K562 (cell line): ENCODE results near the gene KIF6. TPM values are rescaled to one million over a fixed set of nuclear protein-coding genes. Genes with fewer than 3 reads are reported as not detected.

ENCODE experiments used
- ATAC-seq: fragments of 200-7000 bp; cut with Tn5 transposase; 3 replicates; pipeline ENCODE4 v1.9.1; 2020; ENCODE audit warnings: moderate library complexity
- BruUV-seq: library from RNA; stranded (reverse); fragments of 400-500 nt; replicated peaks from 2 replicates; lab custom pipeline; 2021; lab: Mats Ljungman, UMichigan
- CTCF ChIA-PET: fragments of 300-600 bp; formaldehyde crosslinking; extraction: SDS; loops from one replicate; lab custom pipeline; 2021; ENCODE audit warnings: low intra/inter-chr PET ratio; lab: Yijun Ruan, JAX
- POLR2A ChIA-PET: fragments of 300-600, 350-650 bp; sonication (Branson Sonifier 250); formaldehyde crosslinking; extraction: SDS; loops from one replicate; lab custom pipeline; 2021; ENCODE audit warnings: antibody characterized with exemption, inconsistent platforms; lab: Yijun Ruan, JAX
- DNase-seq, 4 experiments: peaks; one replicate each; pipeline versions ENCODE4 v3.0.0 to v3.0.0-alpha.2; 2011 to 2018; ENCODE audit warnings: low spot score in 3 of 4, mixed read lengths in 3 of 4; ENCODE audit errors: extremely low read depth in 1 of 4
- FAIRE-seq: peaks from 2 replicates; lab custom pipeline; 2011; peaks lifted over from hg19 to GRCh38; lab: Jason Lieb, UNC
- H2AFZ ChIP-seq: 2 replicates; pipeline ENCODE4 v1.6.0; 2011; ENCODE audit warnings: low read depth, low read length, control low read depth, inconsistent platforms
- H3K27ac ChIP-seq: fragments of 200-600 bp; 3 replicates; pipeline ENCODE4 v1.8.0; 2011; ENCODE audit warnings: low read depth, mild to moderate bottlenecking, control low read depth, inconsistent platforms, low read length, moderate library complexity, mixed read lengths; ENCODE audit errors: extremely low read depth
- H3K27me3 ChIP-seq, 2 experiments: fragments of 300-600 bp in 1 of 2; 2 replicates in 1 of 2; 3 replicates in 1 of 2; pipeline versions ENCODE4 v1.6.0 to v1.8.0; 2011; ENCODE audit warnings: inconsistent platforms in 2 of 2, low read length in 2 of 2, mild to moderate bottlenecking in 1 of 2, mixed read lengths in 1 of 2, moderate library complexity in 1 of 2; ENCODE audit not compliant: control insufficient read depth in 2 of 2, insufficient read depth in 2 of 2
- H3K36me3 ChIP-seq: fragments of 300-600 bp; 3 replicates; pipeline ENCODE4 v1.8.0; 2011; ENCODE audit warnings: mild to moderate bottlenecking, low read length, inconsistent platforms; ENCODE audit not compliant: control insufficient read depth, insufficient read depth
- H3K4me1 ChIP-seq, 2 experiments: fragments of 200-600 bp in 1 of 2; replicated peaks in 1 of 2; 2 replicates in 1 of 2; 3 replicates in 1 of 2; pipeline versions ENCODE4 v1.5.1 to v1.8.0; 2011; ENCODE audit warnings: inconsistent platforms in 2 of 2, low read length in 2 of 2, mild to moderate bottlenecking in 1 of 2, mixed read lengths in 1 of 2, moderate library complexity in 1 of 2; ENCODE audit not compliant: control insufficient read depth in 2 of 2, insufficient read depth in 2 of 2
- H3K4me2 ChIP-seq: 2 replicates; pipeline ENCODE4 v1.6.1; 2011; ENCODE audit warnings: low read length, control low read depth, inconsistent platforms, mixed read lengths; ENCODE audit not compliant: insufficient read depth
- H3K4me3 ChIP-seq: fragments of 200-600 bp; sonication (generic), shearing (Covaris generic); 2 replicates; pipeline ENCODE4 v1.5.1; 2016; ENCODE audit warnings: control low read depth, inconsistent platforms
- H3K79me2 ChIP-seq: fragments of 200-600 bp; 3 replicates; pipeline ENCODE4 v1.8.0; 2011; ENCODE audit warnings: low read length, inconsistent platforms; ENCODE audit not compliant: control insufficient read depth, insufficient read depth
- H3K9ac ChIP-seq, 2 experiments: 2 replicates each; pipeline versions ENCODE4 v1.6.0 to v1.6.1; 2011; ENCODE audit warnings: low read depth in 2 of 2, low read length in 2 of 2, control low read depth in 1 of 2, inconsistent platforms in 1 of 2, mild to moderate bottlenecking in 1 of 2, mixed read lengths in 1 of 2; ENCODE audit not compliant: insufficient read depth in 1 of 2
- H3K9me1 ChIP-seq: one replicate; pipeline ENCODE4 v1.6.0; 2011; ENCODE audit warnings: inconsistent platforms, mild to moderate bottlenecking, low read length, moderate library complexity; ENCODE audit not compliant: control insufficient read depth, insufficient read depth
- H3K9me3 ChIP-seq: replicated peaks from 2 replicates; pipeline ENCODE4 v1.5.1; 2011; ENCODE audit warnings: low read depth, low read length, inconsistent platforms; ENCODE audit not compliant: control insufficient read depth, insufficient read depth
- H4K20me1 ChIP-seq: replicated peaks from 2 replicates; pipeline ENCODE4 v1.6.1; 2011; ENCODE audit warnings: low read length, inconsistent platforms, mixed read lengths; ENCODE audit not compliant: control insufficient read depth, insufficient read depth
- ARID2 ChIP-seq: fragments of 450-650 bp; IDR thresholded peaks from 2 replicates; pipeline ENCODE4 v1.6.1; 2017; ENCODE audit warnings: antibody characterized with exemption, mild to moderate bottlenecking
- BRD4 ChIP-seq: fragments of 200-600 bp; sonication (generic); IDR thresholded peaks from 2 replicates; pipeline ENCODE4 v1.6.1; 2017; ENCODE audit warnings: inconsistent platforms
- DEAF1 ChIP-seq: fragments of 450-650 bp; formaldehyde crosslinking; IDR thresholded peaks from 2 replicates; pipeline ENCODE4 v1.4.0; 2020; ENCODE audit warnings: mild to moderate bottlenecking, moderate library complexity
- EZH2 ChIP-seq: IDR thresholded peaks from 2 replicates; pipeline ENCODE4 v1.6.1; 2012; ENCODE audit warnings: low read depth, mild to moderate bottlenecking, inconsistent platforms, low read length, borderline replicate concordance
- MAFF ChIP-seq: IDR thresholded peaks from 2 replicates; pipeline ENCODE4 v1.6.1; 2012; ENCODE audit warnings: low read length, improper control_type of control experiment
- RBM25 ChIP-seq: fragments of 200-400 bp; formaldehyde crosslinking; IDR thresholded peaks from 2 replicates; pipeline ENCODE4 v1.6.1; 2018; ENCODE audit warnings: low read length, low read depth, moderate library complexity; ENCODE audit not compliant: severe bottlenecking
- SRSF9 ChIP-seq: fragments of 200-400 bp; formaldehyde crosslinking; IDR thresholded peaks from 2 replicates; pipeline ENCODE4 v1.6.1; 2017; ENCODE audit warnings: low read depth, low read length, borderline replicate concordance
- U2AF2 ChIP-seq: fragments of 200-400 bp; formaldehyde crosslinking; optimal IDR thresholded peaks from 2 replicates; pipeline ENCODE3; 2017; ENCODE audit warnings: low read depth, mild to moderate bottlenecking, low read length
- ZNF224 ChIP-seq: sonication (generic); formaldehyde crosslinking; IDR thresholded peaks from 2 replicates; pipeline ENCODE4 v1.8.0; 2022; ENCODE audit warnings: mild to moderate bottlenecking, missing genetic modification reagents
- ZNF316 ChIP-seq: fragments of 450-650 bp; IDR thresholded peaks from 2 replicates; pipeline ENCODE4 v1.6.1; 2016
- WGBS: fragments of 100-300 bp; shearing (Covaris generic); methylation state at CpG from one replicate; pipeline ENCODE4 v1.1.6; 2016; ENCODE audit warnings: low coverage, mixed read lengths; ENCODE audit not compliant: insufficient coverage; ENCODE audit errors: missing lambda C conversion rate; 5-methylcytosine and 5-hydroxymethylcytosine counted together
- in situ Hi-C: fragments of 300-500 bp; cut with MboI; formaldehyde crosslinking; loops from 4 replicates; pipeline ENCODE4 v1.15.0; 2018; ENCODE audit warnings: inconsistent platforms, mixed read lengths
- intact Hi-C: fragments of 100-400 bp; cut with micrococcal nuclease; formaldehyde crosslinking; loops from 2 replicates; pipeline ENCODE4 v1.14.2; 2022
- polyA plus RNA-seq, 8 experiments: library from polyadenylated mRNA; depleted of rRNA in 4 of 8; stranded (reverse) in 5 of 8; unstranded in 3 of 8; fragments of >200 nt; fragmentation: Nextera tagmentation in 2 of 8; fragmentation: Illumina TruSeq in 1 of 8; extraction: Ambion mirVana in 2 of 8; extraction: Trizol in 1 of 8; gene quantifications; 2 replicates each; pipeline versions ENCODE4 v1.2.1 to v1.2.3, GENCODE V29; 2011 to 2014; ENCODE audit warnings: inconsistent platforms in 1 of 8, missing spikeins in 1 of 8
- total RNA-seq, 7 experiments: library from RNA; depleted of rRNA in 6 of 7; stranded (reverse); fragments of >200 nt in 6 of 7; fragmentation: Illumina TruSeq in 2 of 7; extraction: Trizol in 2 of 7; gene quantifications; 2 replicates each; pipeline versions ENCODE4 v1.2.1 to v1.2.3, GENCODE V29; 2011 to 2021; ENCODE audit warnings: low replicate concordance in 1 of 7

Gene KIF6
- total and polyA plus RNA-seq, 9 of the 15 experiments (the other 6 are each of a cell fraction or from before 2014, with no cell fraction given) = not detected

- no peak for DNase-seq
- Histone ChIP-seq H3K9me1 (no peaks in the 10 kb centered on the region), H2AFZ (no peak overlapping the region), H3K4me2 (no peak overlapping the region), H3K79me2 (no peaks in the 10 kb centered on the region), H3K27me3 (peaks cover 3 to 60% of the 10 kb centered on the region in 2 experiments; a peak in 4 of 5 replicates), H3K9ac (no peak overlapping the region), H3K27ac (no peak overlapping the region), H4K20me1 (peaks cover 20% of the 10 kb centered on the region), H3K4me1 (peaks cover 0 to 13% of the 10 kb centered on the region in 2 experiments; a peak in 1 of 5 replicates), H3K36me3 (no peaks in the 10 kb centered on the region), H3K4me3 (no peak overlapping the region), H3K9me3 (no peaks in the 10 kb centered on the region)
- FAIRE-seq = no peak
- in situ Hi-C loops (no loop called here), intact Hi-C loops (loop anchor here (1.0 to 2.0 kb wide), 4 partner anchors 144 to 438 kb away; no protein-coding TSS in a partner anchor)
- BruUV-seq = no TSS peak
- ChIA-PET CTCF (interaction anchor here (0.6 to 4.2 kb wide), 6 partner anchors 133 to 438 kb away, joined by 3 to 52 read pairs (median 5); no protein-coding TSS in a partner anchor), POLR2A (interaction anchor here (0.9 kb wide), 2 partner anchors 145 to 312 kb away, joined by 3 to 4 read pairs; no protein-coding TSS in a partner anchor)
- TF ChIP-seq ZNF316 = peak; percentile 45
- TF ChIP-seq ZNF224 (CRISPR knock-in tag) = no peak
- ATAC-seq = peak; percentile 13; the same call in 1 of the 3 replicates
- WGBS = 5% methylated on average over 4 of the region's 4 CpGs
Measured at GRCh38 chr6:39310542-39310941, 414.7 kb downstream of the KIF6 start.

GRCh38 chr6:39309942-39310531 is 415.2 kb downstream of the KIF6 start:
- POLR2A ChIA-PET = interaction anchor here (0.7 to 0.9 kb wide), 3 partner anchors 145 to 311 kb away, joined by 3 to 5 read pairs (median 4); no protein-coding TSS in a partner anchor
- Histone ChIP-seq H3K79me2 (no peaks in the 10 kb centered on the region), H3K27me3 (peaks cover 3 to 57% of the 10 kb centered on the region in 2 experiments; a peak in 4 of 5 replicates), H3K9me3 (no peaks in the 10 kb centered on the region), H3K36me3 (no peaks in the 10 kb centered on the region), H4K20me1 (peaks cover 20% of the 10 kb centered on the region), H3K4me2 (no peak overlapping the region), H3K27ac (no peak overlapping the region), H3K4me1 (peaks cover 0 to 13% of the 10 kb centered on the region in 2 experiments; a peak in 1 of 5 replicates), H3K9me1 (no peaks in the 10 kb centered on the region), H3K4me3 (no peak overlapping the region), H3K9ac (no peak overlapping the region; a peak in 1 of 4 replicates), H2AFZ (no peak overlapping the region)
- in situ Hi-C loops (loop anchor here (5.0 kb wide), 1 partner anchor 313 kb away; no protein-coding TSS in a partner anchor), intact Hi-C loops (loop anchor here (1.0 to 2.0 kb wide), 4 partner anchors 143 to 438 kb away; no protein-coding TSS in a partner anchor)
- WGBS = 0% methylated on average over 7 of the region's 7 CpGs
- DNase-seq (peak; percentile 83 to 91 (median 89)), FAIRE-seq (peak; percentile 97), ATAC-seq (peak; percentile 95)
- CTCF ChIA-PET = interaction anchor here (0.6 to 4.2 kb wide), 8 partner anchors 132 to 438 kb away, joined by 3 to 52 read pairs (median 5); no protein-coding TSS in a partner anchor
- BruUV-seq = no TSS peak
- TF ChIP-seq MAFF (no peak), EZH2 (no peak), U2AF2 (no peak), ARID2 (peak; percentile 82; the same call in 1 of the 2 replicates), BRD4 (no peak), SRSF9 (no peak), RBM25 (no peak), DEAF1 (peak; percentile 93)
